HepG2 (cell line): ENCODE results near the gene MIEF1. TPM values are rescaled to one million over a fixed set of nuclear protein-coding genes. Genes with fewer than 3 reads are reported as not detected.
A peak's percentile ranks its signal among the peaks of the same experiment; 100 is the strongest.

Source experiments
- HNRNPK ChIP-seq: fragments of 200-400 bp; formaldehyde crosslinking; IDR thresholded peaks from 2 replicates; pipeline ENCODE4 v1.6.1; 2018; ENCODE audit warnings: low read length, low read depth, moderate library complexity, mild to moderate bottlenecking; ENCODE audit not compliant: poor library complexity, severe bottlenecking
- SOX13 ChIP-seq, 3 experiments: fragments of 450-650 bp in 1 of 3; sonication (generic) in 1 of 3; formaldehyde crosslinking in 1 of 3; IDR thresholded peaks in 2 of 3; conservative IDR thresholded peaks in 1 of 3; 2 replicates each; pipeline versions ENCODE4 v1.5.0 to v1.6.1; 2016 to 2020; ENCODE audit warnings: antibody characterized with exemption in 1 of 3, mild to moderate bottlenecking in 1 of 3, missing compliant biosample characterization in 1 of 3, missing genetic modification reagents in 1 of 3, moderate library complexity in 1 of 3
- SP5 ChIP-seq: IDR thresholded peaks from 2 replicates; pipeline ENCODE4 v1.6.1; 2016; ENCODE audit warnings: low read depth, borderline replicate concordance
- TARDBP ChIP-seq: sonication (generic); formaldehyde crosslinking; IDR thresholded peaks from 2 replicates; pipeline ENCODE4 v1.8.0; 2022; ENCODE audit warnings: mild to moderate bottlenecking, missing genetic modification reagents
- ZNF543 ChIP-seq: sonication (generic); formaldehyde crosslinking; IDR thresholded peaks from 2 replicates; pipeline ENCODE4 v1.4.0; 2020; ENCODE audit warnings: mild to moderate bottlenecking, missing genetic modification reagents
- ZNF652 ChIP-seq: IDR thresholded peaks from 2 replicates; pipeline ENCODE4 v1.6.1; 2016; ENCODE audit warnings: low read depth, borderline replicate concordance
- polyA plus RNA-seq, 8 experiments: library from polyadenylated mRNA; depleted of rRNA in 3 of 8; stranded (reverse) in 7 of 8; unstranded in 1 of 8; fragments of >200 nt; fragmentation: Illumina TruSeq in 4 of 8; extraction: Trizol in 4 of 8; gene quantifications; 2 replicates each; pipeline versions ENCODE4 v1.2.1 to v1.2.3, GENCODE V29; 2011 to 2016; ENCODE audit warnings: low read depth in 4 of 8, missing spikeins in 1 of 8, mixed read lengths in 1 of 8; ENCODE audit not compliant: insufficient read depth in 1 of 8
- total RNA-seq, 5 experiments: library from RNA; depleted of rRNA; stranded (reverse); fragments of >200 nt; fragmentation: Illumina TruSeq; extraction: Trizol; gene quantifications; 2 replicates each; pipeline ENCODE4 v1.2.3, GENCODE V29; 2016; ENCODE audit warnings: low read depth in 1 of 5
- TF ChIP-seq, protein P1 (sequence below): sonication (generic); formaldehyde crosslinking; IDR thresholded peaks from 2 replicates; pipeline ENCODE4 v1.9.0; 2021; ENCODE audit warnings: mild to moderate bottlenecking, missing genetic modification reagents
- TF ChIP-seq, protein P2 (sequence below): sonication (generic); formaldehyde crosslinking; IDR thresholded peaks from 2 replicates; pipeline ENCODE4 v1.8.1; 2023; ENCODE audit warnings: mild to moderate bottlenecking, missing genetic modification reagents
- TF ChIP-seq, protein P3 (sequence below): sonication (generic); formaldehyde crosslinking; IDR thresholded peaks from 2 replicates; pipeline ENCODE4 v1.9.0; 2021; ENCODE audit warnings: missing genetic modification reagents, borderline replicate concordance
- TF ChIP-seq, protein P4 (sequence below): sonication (generic); formaldehyde crosslinking; IDR thresholded peaks from 2 replicates; pipeline ENCODE4 v1.4.0; 2020; ENCODE audit warnings: mild to moderate bottlenecking, missing genetic modification reagents
- TF ChIP-seq, protein P5 (sequence below): IDR thresholded peaks from 2 replicates; pipeline ENCODE4 v1.6.1; 2016; ENCODE audit warnings: low read depth, borderline replicate concordance

Gene MIEF1
- total and polyA plus RNA-seq, 2 of the 13 experiments (the other 11 are each of a cell fraction or from before 2014, with no cell fraction given), result 21.7 to 34.8 TPM

DNA sequence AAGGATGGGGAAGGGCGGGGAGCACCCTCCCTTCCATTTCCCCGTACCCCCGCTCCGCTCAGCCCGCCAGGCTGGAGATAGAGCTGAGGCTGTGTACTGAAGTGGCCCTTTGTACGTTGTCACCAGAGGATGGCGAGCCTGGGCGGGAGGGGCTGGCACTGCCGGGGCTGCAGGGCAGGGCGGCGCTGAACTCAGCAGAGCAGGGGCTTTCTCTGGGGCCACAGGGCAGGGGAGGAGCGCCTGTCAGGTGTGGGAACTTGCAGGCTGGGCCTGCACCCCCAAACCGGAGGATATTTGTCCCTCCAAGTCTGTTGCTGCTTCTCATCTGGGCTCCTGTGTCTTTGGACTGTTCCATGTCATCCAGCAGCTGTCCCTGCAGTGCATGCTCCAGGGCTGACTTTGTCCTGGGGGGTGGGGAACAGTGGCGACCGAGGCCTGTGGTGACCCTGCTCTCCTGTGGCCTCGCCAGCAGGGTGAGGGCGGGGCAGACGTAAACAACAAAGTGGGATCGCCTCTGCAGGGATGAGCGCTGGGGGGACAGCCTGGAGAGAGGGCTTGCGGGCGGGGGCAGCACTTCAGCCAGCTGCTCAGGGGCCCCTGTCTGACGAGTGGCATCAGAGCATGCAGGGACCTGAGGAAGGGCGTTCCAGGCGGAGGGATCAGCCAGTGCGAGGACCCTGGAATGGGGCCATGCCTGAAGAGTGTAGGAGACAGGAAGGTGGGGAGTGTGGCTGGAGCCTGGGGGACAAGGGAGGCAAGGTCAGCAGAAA is 32.2 kb upstream of the MIEF1 start (continued):
- TF ChIP-seq, protein P1, sequence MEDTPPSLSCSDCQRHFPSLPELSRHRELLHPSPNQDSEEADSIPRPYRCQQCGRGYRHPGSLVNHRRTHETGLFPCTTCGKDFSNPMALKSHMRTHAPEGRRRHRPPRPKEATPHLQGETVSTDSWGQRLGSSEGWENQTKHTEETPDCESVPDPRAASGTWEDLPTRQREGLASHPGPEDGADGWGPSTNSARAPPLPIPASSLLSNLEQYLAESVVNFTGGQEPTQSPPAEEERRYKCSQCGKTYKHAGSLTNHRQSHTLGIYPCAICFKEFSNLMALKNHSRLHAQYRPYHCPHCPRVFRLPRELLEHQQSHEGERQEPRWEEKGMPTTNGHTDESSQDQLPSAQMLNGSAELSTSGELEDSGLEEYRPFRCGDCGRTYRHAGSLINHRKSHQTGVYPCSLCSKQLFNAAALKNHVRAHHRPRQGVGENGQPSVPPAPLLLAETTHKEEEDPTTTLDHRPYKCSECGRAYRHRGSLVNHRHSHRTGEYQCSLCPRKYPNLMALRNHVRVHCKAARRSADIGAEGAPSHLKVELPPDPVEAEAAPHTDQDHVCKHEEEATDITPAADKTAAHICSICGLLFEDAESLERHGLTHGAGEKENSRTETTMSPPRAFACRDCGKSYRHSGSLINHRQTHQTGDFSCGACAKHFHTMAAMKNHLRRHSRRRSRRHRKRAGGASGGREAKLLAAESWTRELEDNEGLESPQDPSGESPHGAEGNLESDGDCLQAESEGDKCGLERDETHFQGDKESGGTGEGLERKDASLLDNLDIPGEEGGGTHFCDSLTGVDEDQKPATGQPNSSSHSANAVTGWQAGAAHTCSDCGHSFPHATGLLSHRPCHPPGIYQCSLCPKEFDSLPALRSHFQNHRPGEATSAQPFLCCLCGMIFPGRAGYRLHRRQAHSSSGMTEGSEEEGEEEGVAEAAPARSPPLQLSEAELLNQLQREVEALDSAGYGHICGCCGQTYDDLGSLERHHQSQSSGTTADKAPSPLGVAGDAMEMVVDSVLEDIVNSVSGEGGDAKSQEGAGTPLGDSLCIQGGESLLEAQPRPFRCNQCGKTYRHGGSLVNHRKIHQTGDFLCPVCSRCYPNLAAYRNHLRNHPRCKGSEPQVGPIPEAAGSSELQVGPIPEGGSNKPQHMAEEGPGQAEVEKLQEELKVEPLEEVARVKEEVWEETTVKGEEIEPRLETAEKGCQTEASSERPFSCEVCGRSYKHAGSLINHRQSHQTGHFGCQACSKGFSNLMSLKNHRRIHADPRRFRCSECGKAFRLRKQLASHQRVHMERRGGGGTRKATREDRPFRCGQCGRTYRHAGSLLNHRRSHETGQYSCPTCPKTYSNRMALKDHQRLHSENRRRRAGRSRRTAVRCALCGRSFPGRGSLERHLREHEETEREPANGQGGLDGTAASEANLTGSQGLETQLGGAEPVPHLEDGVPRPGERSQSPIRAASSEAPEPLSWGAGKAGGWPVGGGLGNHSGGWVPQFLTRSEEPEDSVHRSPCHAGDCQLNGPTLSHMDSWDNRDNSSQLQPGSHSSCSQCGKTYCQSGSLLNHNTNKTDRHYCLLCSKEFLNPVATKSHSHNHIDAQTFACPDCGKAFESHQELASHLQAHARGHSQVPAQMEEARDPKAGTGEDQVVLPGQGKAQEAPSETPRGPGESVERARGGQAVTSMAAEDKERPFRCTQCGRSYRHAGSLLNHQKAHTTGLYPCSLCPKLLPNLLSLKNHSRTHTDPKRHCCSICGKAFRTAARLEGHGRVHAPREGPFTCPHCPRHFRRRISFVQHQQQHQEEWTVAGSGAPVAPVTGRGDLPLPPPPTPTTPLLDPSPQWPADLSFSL (CRISPR knock-in tag), result 0 out of 2 replicates have a peak, but pooled peaks have one; percentile 56
- TF ChIP-seq SP5 (CRISPR knock-in tag), result peak; percentile 94
- TF ChIP-seq, protein P2, sequence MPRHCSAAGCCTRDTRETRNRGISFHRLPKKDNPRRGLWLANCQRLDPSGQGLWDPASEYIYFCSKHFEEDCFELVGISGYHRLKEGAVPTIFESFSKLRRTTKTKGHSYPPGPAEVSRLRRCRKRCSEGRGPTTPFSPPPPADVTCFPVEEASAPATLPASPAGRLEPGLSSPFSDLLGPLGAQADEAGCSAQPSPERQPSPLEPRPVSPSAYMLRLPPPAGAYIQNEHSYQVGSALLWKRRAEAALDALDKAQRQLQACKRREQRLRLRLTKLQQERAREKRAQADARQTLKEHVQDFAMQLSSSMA (CRISPR knock-in tag), result no peak
- no peak for TF ChIP-seq SOX13 (IDR thresholded peaks at IDR 0.05)
- TF ChIP-seq SOX13 (CRISPR knock-in tag; conservative IDR thresholded peaks at IDR 0.05 in 1 of 2, IDR thresholded peaks at IDR 0.05 in 1 of 2), result peak in 1 of 2 experiments; percentile 25; a peak in 2 of 4 replicates
- TF ChIP-seq, protein P3, sequence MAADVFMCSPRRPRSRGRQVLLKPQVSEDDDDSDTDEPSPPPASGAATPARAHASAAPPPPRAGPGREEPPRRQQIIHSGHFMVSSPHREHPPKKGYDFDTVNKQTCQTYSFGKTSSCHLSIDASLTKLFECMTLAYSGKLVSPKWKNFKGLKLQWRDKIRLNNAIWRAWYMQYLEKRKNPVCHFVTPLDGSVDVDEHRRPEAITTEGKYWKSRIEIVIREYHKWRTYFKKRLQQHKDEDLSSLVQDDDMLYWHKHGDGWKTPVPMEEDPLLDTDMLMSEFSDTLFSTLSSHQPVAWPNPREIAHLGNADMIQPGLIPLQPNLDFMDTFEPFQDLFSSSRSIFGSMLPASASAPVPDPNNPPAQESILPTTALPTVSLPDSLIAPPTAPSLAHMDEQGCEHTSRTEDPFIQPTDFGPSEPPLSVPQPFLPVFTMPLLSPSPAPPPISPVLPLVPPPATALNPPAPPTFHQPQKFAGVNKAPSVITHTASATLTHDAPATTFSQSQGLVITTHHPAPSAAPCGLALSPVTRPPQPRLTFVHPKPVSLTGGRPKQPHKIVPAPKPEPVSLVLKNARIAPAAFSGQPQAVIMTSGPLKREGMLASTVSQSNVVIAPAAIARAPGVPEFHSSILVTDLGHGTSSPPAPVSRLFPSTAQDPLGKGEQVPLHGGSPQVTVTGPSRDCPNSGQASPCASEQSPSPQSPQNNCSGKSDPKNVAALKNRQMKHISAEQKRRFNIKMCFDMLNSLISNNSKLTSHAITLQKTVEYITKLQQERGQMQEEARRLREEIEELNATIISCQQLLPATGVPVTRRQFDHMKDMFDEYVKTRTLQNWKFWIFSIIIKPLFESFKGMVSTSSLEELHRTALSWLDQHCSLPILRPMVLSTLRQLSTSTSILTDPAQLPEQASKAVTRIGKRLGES, result 0 out of 2 replicates have a peak, but pooled peaks have one; percentile 8
- TF ChIP-seq HNRNPK, result no peak
- TF ChIP-seq, protein P4, sequence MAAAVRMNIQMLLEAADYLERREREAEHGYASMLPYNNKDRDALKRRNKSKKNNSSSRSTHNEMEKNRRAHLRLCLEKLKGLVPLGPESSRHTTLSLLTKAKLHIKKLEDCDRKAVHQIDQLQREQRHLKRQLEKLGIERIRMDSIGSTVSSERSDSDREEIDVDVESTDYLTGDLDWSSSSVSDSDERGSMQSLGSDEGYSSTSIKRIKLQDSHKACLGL (CRISPR knock-in tag), result 0 out of 2 replicates have a peak, but pooled peaks have one; percentile 61
- TF ChIP-seq, protein P5, sequence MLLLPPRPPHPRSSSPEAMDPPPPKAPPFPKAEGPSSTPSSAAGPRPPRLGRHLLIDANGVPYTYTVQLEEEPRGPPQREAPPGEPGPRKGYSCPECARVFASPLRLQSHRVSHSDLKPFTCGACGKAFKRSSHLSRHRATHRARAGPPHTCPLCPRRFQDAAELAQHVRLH (CRISPR knock-in tag), result peak; percentile 51; the same call in 1 of the 2 replicates
- TF ChIP-seq TARDBP (CRISPR knock-in tag), result peak; percentile 78; the same call in 1 of the 2 replicates
- no peak for TF ChIP-seq ZNF652
- no peak for TF ChIP-seq ZNF543 (CRISPR knock-in tag)
